Uterus (tissue), 4 donors: ENCODE measurements around the gene JAZF1. TPM values are rescaled to one million over a fixed set of nuclear protein-coding genes. Genes with fewer than 3 reads are reported as not detected.

ENCODE experiments used
- DNase-seq, 2 donors: peaks; one replicate each; pipeline ENCODE4 v3.0.0-alpha.2; 2019 to 2020
- H3K27ac ChIP-seq, 2 donors: fragments of 200-600 bp; sonication (generic); 1 replicate in 1 of 2; 2 replicates in 1 of 2; pipeline ENCODE4 v1.5.1; 2016 to 2018
- H3K27me3 ChIP-seq, 2 donors: fragments of 200-600 bp; sonication (generic); one replicate each; pipeline ENCODE4 v1.5.1; 2018 to 2019; ENCODE audit warnings: control low read depth in 1 of 2
- H3K36me3 ChIP-seq, 2 donors: fragments of 200-600 bp; sonication (generic); one replicate each; pipeline ENCODE4 v1.5.1; 2019; ENCODE audit warnings: control low read depth in 1 of 2
- H3K4me1 ChIP-seq, 2 donors: fragments of 200-600 bp; sonication (generic); one replicate each; pipeline ENCODE4 v1.5.1; 2018 to 2019; ENCODE audit warnings: control low read depth in 1 of 2
- H3K4me3 ChIP-seq, 2 donors: fragments of 200-600 bp; sonication (generic); 1 replicate in 1 of 2; 2 replicates in 1 of 2; pipeline ENCODE4 v1.5.1; 2018 to 2019; ENCODE audit warnings: mild to moderate bottlenecking in 1 of 2
- H3K9me3 ChIP-seq, 2 donors: fragments of 200-600 bp; sonication (generic); one replicate each; pipeline ENCODE4 v1.5.1; 2019; ENCODE audit warnings: control low read depth in 1 of 2
- CTCF ChIP-seq, 4 experiments: fragments of 200-600 bp in 2 of 4; fragments of 450-650 bp in 2 of 4; sonication (generic) in 2 of 4; IDR thresholded peaks; one replicate each; pipeline ENCODE4 v1.5.1; 2016 to 2019; ENCODE audit warnings: antibody characterized with exemption in 4 of 4, mild to moderate bottlenecking in 2 of 4, moderate library complexity in 1 of 4
- POLR2A ChIP-seq, 2 donors: fragments of 450-650 bp; IDR thresholded peaks; one replicate each; pipeline ENCODE4 v1.6.1; 2016; ENCODE audit warnings: antibody characterized with exemption in 2 of 2, mild to moderate bottlenecking in 1 of 2, moderate library complexity in 1 of 2
- intact Hi-C: fragments of 100-400 bp; cut with DNase I; formaldehyde crosslinking; loops from one replicate; pipeline ENCODE4 v1.15.1; 2023; ENCODE audit warnings: low total_unique reads
- total RNA-seq, 4 donors: library from RNA; depleted of rRNA in 3 of 4; stranded (reverse); fragments of >200 nt in 3 of 4; gene quantifications; one replicate each; pipeline versions ENCODE4 v1.1.0 to v1.2.4, GENCODE V29; 2014 to 2023
- donor health status: DM: yes; HTN: yes; CAD: no.

The JAZF1 gene
- total RNA-seq, 4 donors from 2014 or later: 27.6 to 58.5 (median 34.4) TPM

- Histone ChIP-seq H3K27ac (peak overlapping the region; percentile 6 to 25), H3K27me3 (no peaks in the 10 kb centered on the region), H3K4me1 (peaks cover 0 to under 1% of the 10 kb centered on the region in 2 donors), H3K4me3 (no peak overlapping the region), H3K36me3 (no peaks in the 10 kb centered on the region), H3K9me3 (no peaks in the 10 kb centered on the region)
- no peak for TF ChIP-seq POLR2A (IDR thresholded peaks at IDR 0.05)
- peak; percentile 49 to 57 (median 54) for TF ChIP-seq CTCF (IDR thresholded peaks at IDR 0.05)
- peak; percentile 75 to 83 for DNase-seq
- intact Hi-C loops: no loop called here
These were observed 86.9 kb downstream of the JAZF1 start for GRCh38 chr7:28093623-28094232.

DNA sequence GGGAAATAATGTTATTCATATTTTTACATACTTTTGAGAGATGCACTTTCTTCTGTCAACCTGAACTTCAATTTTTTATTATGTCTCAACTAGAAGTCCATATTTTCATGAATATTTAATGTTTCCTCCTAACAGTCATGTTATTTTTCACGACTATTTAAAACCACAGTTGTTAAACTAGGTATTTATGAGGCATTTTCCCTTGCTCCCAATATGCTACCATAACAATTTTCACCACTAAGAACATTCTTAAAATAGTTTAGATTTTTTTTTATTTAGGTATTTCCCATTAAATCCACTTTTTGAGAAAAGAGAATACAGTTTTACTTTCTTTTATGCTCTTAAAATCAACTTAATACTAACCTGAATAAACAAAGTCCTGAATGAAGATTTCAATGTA lies 89.4 kb downstream of the JAZF1 start:
- TF ChIP-seq POLR2A (IDR thresholded peaks at IDR 0.05) (no peak), CTCF (IDR thresholded peaks at IDR 0.05) (no peak)
- Histone ChIP-seq H3K27ac (no peak overlapping the region), H3K4me3 (no peak overlapping the region), H3K4me1 (no peaks in the 10 kb centered on the region), H3K36me3 (no peaks in the 10 kb centered on the region), H3K9me3 (no peaks in the 10 kb centered on the region), H3K27me3 (no peaks in the 10 kb centered on the region)
- intact Hi-C loops: no loop called here
- DNase-seq: no peak

DNA sequence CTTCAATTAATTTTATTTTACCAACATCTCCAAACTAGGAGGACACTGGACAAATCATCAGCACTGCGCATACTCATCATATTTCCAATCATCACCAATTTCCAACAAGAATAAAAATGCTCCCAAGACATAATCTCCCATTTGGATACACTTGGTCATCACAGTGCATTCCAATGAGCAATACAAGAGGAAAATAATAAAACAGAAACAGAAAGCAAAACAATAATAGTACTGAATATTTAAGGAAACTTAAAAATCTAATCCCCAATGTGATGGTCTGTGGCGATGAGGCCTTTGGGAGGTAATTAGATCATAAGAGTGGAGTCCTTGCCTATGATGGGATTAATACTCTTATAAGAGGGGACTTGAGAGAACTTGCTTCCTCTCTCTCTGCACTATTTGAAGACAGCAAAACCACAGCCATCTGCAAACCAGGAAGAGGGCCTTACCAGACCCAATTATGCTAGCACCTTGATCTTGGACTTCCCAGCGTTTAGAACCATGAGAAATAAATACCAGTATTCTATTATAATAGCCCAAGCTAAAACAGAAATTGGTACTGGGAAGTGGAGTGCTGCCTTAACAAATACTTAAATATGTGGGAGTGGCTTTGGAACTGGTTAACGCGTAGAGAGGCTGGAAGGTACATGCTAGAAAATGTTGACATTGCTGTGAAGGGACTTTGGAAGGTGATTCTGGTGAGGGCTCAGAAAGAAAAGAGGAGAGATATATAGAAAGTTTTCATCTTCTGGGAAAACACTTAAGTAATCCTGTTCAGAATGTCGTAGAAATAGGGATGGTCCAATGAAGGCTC lies 91.5 kb downstream of the JAZF1 start:
- Histone ChIP-seq H3K9me3 (no peaks in the 10 kb centered on the region), H3K27ac (no peak overlapping the region), H3K36me3 (no peaks in the 10 kb centered on the region), H3K4me1 (no peaks in the 10 kb centered on the region), H3K27me3 (no peaks in the 10 kb centered on the region), H3K4me3 (no peak overlapping the region)
- intact Hi-C loops: no loop called here
- TF ChIP-seq POLR2A (IDR thresholded peaks at IDR 0.05) (no peak), CTCF (IDR thresholded peaks at IDR 0.05) (no peak)
- no peak for DNase-seq

GRCh38 chr7:28088032-28088431 lies 92.6 kb downstream of the JAZF1 start:
- Histone ChIP-seq H3K27ac (no peak overlapping the region), H3K27me3 (no peaks in the 10 kb centered on the region), H3K36me3 (no peaks in the 10 kb centered on the region), H3K4me3 (no peak overlapping the region), H3K9me3 (no peaks in the 10 kb centered on the region), H3K4me1 (no peaks in the 10 kb centered on the region)
- intact Hi-C loops: no loop called here
- TF ChIP-seq POLR2A (IDR thresholded peaks at IDR 0.05) (no peak), CTCF (IDR thresholded peaks at IDR 0.05) (no peak)
- DNase-seq: no peak

- TF ChIP-seq POLR2A (IDR thresholded peaks at IDR 0.05) (no peak), CTCF (IDR thresholded peaks at IDR 0.05) (no peak)
- no peaks in the 10 kb centered on the region for H3K36me3 ChIP-seq
- H3K4me1 ChIP-seq: peaks cover 0 to 1% of the 10 kb centered on the region in 2 donors
- no peaks in the 10 kb centered on the region for H3K27me3 ChIP-seq
- no peaks in the 10 kb centered on the region for H3K9me3 ChIP-seq
- no peak for DNase-seq
- no peak overlapping the region for H3K4me3 ChIP-seq
- H3K27ac ChIP-seq: no peak overlapping the region
- intact Hi-C loops: no loop called here
These were observed 94.4 kb downstream of the JAZF1 start for GRCh38 chr7:28086198-28086597.
